Amniotic stem cell (primary cell): ENCODE measurements around the gene CTSG.
"Not testable (repeated sequence)": the region's sequence is repeated elsewhere in the genome, so short reads cannot be mapped to it uniquely, and the experiment has no call there.

Source experiments
- DNase-seq: peaks from one replicate; lab custom pipeline; 2025; lab: John Stamatoyannopoulos, UW

Gene CTSG

DNA sequence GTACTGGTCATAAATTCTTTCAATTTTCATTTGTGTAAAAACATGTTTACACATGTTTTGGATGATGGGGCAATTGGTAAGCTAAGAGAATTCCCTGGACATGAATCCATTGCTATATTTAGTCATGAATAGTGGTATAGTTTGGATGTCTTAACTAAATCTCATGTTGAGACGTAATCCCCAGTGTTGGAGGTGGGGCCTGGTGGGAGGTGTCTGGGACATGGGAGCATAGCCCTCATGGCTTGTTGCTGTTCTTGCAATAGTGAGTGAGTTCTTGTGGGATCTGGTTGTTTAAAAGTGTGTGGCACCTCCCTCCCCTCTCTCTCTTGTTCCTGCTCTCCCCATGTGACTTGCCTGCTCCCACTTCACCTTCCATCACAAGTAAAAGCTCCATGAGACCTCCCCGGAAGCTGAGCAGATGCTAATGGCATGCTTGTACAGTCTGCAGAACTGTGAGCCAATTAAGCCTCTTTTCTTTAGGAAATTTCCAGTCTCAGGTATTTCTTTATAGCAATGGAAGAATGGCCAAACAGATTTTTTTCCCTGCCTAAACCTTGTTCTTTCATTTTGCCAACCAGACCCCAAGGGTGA, 33.6 kb downstream of the CTSG start:
- no peak for DNase-seq

DNA sequence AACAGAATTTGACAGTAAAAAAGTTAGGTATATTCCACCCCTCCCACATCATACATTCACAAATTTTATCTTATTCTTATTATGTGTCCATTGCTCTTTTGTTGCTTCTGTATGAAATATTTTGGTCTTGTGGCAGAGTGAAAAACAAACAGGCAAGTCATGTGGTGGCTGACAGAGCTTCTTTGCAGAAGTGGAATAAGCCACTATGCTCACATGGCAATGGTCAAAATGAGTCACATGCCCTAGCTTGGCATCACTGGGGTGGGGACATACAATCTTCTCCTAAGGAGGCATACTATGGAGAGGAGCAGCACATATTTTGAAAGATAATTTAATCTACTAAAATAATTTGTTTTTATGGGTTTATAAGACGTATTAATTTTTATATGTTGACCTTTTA, 40.3 kb downstream of the CTSG start:
- DNase-seq = no peak

DNA sequence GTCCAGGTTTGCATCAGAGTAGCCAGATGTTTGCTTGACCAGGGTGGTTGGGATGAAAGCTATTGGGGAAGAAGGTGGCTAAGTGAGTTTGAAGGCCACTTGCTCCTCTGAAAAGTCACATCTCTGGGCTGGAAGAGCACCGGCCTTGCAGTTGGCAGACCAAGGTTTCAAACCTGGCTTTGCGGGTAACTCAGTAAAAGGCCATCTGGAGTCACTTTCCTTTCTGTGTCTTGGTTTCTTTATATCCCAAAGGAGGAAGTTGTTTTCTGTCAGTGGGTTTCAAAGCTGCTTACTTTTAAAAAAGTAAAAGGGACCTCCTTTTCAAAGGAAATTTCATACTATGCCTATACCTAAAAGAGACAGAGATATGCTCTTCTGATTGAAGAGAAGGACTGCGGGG, 41.8 kb downstream of the CTSG start:
- DNase-seq = no peak

DNA sequence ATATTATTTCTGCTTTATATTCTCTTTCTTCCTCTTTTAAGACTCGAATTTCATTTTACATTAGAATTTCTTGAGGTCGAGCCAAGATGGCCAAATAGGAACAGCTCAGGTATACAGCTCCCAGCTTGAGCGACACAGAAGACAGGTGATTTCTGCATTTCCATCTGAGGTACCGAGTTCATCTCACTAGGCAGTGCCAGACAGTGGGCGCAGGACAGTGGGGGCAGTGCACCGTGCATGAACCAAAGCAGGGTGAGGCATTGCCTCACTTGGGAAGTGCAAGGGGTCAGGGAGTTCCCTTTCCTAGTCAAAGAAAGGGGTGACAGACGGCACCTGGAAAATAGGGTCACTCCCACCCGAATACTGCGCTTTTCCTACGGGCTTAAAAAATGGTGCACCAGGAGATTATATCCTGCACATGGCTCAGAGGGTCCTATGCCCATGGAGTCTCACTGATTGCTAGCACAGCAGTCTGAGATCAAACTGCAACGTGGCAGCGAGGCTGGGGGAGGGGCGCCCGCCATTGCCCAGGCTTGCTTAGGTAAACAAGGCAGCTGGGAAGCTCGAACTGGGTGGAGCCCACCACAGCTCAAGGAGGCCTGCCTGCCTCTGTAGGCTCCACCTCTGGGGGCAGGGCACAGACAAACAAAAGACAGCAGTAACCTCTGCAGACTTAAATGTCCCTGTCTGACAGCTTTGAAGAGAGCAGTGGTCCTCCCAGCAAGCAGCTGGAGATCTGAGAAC, 50.0 kb downstream of the CTSG start:
- not testable (repeated sequence) for DNase-seq
